ENCODE measurements around the gene FAM13A.
"Not testable (repeated sequence)": the region's sequence is repeated elsewhere in the genome, so short reads cannot be mapped to it uniquely, and the experiment has no call there.

FAM13A gene

GRCh38 chr4:88897180-88897579 lies 159.8 kb downstream of the FAM13A start:
- no peak for DNase-seq (ENCODE audit: low read depth)

- no peak for DNase-seq (ENCODE audit: low read depth)
Observed at GRCh38 chr4:88893961-88894360, 163.0 kb downstream of the FAM13A start.

- no peak for DNase-seq (ENCODE audit: low read depth)
Observed at GRCh38 chr4:88892646-88893045, 164.3 kb downstream of the FAM13A start.

GRCh38 chr4:88891636-88892035 lies 165.3 kb downstream of the FAM13A start:
- no peak for DNase-seq (ENCODE audit: low read depth)

- not testable (repeated sequence) for DNase-seq (ENCODE audit: low read depth)
Observed at GRCh38 chr4:88887409-88887808, 169.6 kb downstream of the FAM13A start.

GRCh38 chr4:88881227-88881569 lies 175.8 kb downstream of the FAM13A start:
- no peak for DNase-seq (ENCODE audit: low read depth)

- no peak for DNase-seq (ENCODE audit: low read depth)
Observed at GRCh38 chr4:88880501-88881226, 176.3 kb downstream of the FAM13A start.

- DNase-seq (ENCODE audit: low read depth) = no peak
Observed at GRCh38 chr4:88879991-88880390, 177.0 kb downstream of the FAM13A start.

- no peak for DNase-seq (ENCODE audit: low read depth)
Observed at GRCh38 chr4:88878642-88879041, 178.3 kb downstream of the FAM13A start.

GRCh38 chr4:88870428-88870827 lies 186.6 kb downstream of the FAM13A start:
- no peak for DNase-seq (ENCODE audit: low read depth)

- DNase-seq (ENCODE audit: low read depth) = no peak
Observed at GRCh38 chr4:88868510-88868909, 188.5 kb downstream of the FAM13A start.

GRCh38 chr4:88866862-88867550 lies 190.0 kb downstream of the FAM13A start:
- no peak for DNase-seq (ENCODE audit: low read depth)

GRCh38 chr4:88865466-88865865 lies 191.5 kb downstream of the FAM13A start:
- DNase-seq (ENCODE audit: low read depth) = no peak

GRCh38 chr4:88865046-88865445 lies 191.9 kb downstream of the FAM13A start:
- no peak for DNase-seq (ENCODE audit: low read depth)

GRCh38 chr4:88860586-88860985 lies 196.4 kb downstream of the FAM13A start:
- no peak for DNase-seq (ENCODE audit: low read depth)

GRCh38 chr4:88859191-88859812 lies 197.7 kb downstream of the FAM13A start:
- no peak for DNase-seq (ENCODE audit: low read depth)

- no peak for DNase-seq (ENCODE audit: low read depth)
Observed at GRCh38 chr4:88858752-88859151, 198.2 kb downstream of the FAM13A start.

- no peak for DNase-seq (ENCODE audit: low read depth)
Observed at GRCh38 chr4:88857588-88857987, 199.4 kb downstream of the FAM13A start.

- no peak for DNase-seq (ENCODE audit: low read depth)
Observed at GRCh38 chr4:88854481-88854880, 202.5 kb downstream of the FAM13A start.

- not testable (repeated sequence) for DNase-seq (ENCODE audit: low read depth)
Observed at GRCh38 chr4:88853583-88853982, 203.4 kb downstream of the FAM13A start.

- no peak for DNase-seq (ENCODE audit: low read depth)
Observed at GRCh38 chr4:88846206-88846790, 210.7 kb downstream of the FAM13A start.

GRCh38 chr4:88843067-88843685 lies 213.8 kb downstream of the FAM13A start:
- DNase-seq (ENCODE audit: low read depth) = no peak

- no peak for DNase-seq (ENCODE audit: low read depth)
Observed at GRCh38 chr4:88841635-88842034, 215.3 kb downstream of the FAM13A start.
